ENCODE measurements around the gene ATF7.

GRCh38 chr12:53651737-53652136, 25.6 kb upstream of the ATF7 start:
- TF ChIP-seq POLR2A (IDR thresholded peaks at IDR 0.05), result no peak
- TF ChIP-seq, protein P1, sequence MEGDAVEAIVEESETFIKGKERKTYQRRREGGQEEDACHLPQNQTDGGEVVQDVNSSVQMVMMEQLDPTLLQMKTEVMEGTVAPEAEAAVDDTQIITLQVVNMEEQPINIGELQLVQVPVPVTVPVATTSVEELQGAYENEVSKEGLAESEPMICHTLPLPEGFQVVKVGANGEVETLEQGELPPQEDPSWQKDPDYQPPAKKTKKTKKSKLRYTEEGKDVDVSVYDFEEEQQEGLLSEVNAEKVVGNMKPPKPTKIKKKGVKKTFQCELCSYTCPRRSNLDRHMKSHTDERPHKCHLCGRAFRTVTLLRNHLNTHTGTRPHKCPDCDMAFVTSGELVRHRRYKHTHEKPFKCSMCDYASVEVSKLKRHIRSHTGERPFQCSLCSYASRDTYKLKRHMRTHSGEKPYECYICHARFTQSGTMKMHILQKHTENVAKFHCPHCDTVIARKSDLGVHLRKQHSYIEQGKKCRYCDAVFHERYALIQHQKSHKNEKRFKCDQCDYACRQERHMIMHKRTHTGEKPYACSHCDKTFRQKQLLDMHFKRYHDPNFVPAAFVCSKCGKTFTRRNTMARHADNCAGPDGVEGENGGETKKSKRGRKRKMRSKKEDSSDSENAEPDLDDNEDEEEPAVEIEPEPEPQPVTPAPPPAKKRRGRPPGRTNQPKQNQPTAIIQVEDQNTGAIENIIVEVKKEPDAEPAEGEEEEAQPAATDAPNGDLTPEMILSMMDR (IDR thresholded peaks at IDR 0.05), result no peak
- TF ChIP-seq POLR2AphosphoS5 (IDR thresholded peaks at IDR 0.05), result no peak
- no peak for TF ChIP-seq EP300 (IDR thresholded peaks at IDR 0.05; ENCODE audit: low read depth)
